ENCODE results near the gene EEF1G. TPM values are rescaled to one million over a fixed set of nuclear protein-coding genes. Genes with fewer than 3 reads are reported as not detected.

Gene EEF1G
- total RNA-seq, 4 donors from 2014 or later = 781 to 1,253 (median 958) TPM

GRCh38 chr11:62540804-62541701 is 32.6 kb downstream of the EEF1G start:
- peak in 2 of 3 donors; percentile 67 to 74 for DNase-seq
- no peaks in the 10 kb centered on the region for H3K9me3 ChIP-seq
- TF ChIP-seq CTCF (IDR thresholded peaks at IDR 0.05) (no peak), POLR2A (IDR thresholded peaks at IDR 0.05) (no peak)
- no peaks in the 10 kb centered on the region for H3K27me3 ChIP-seq
- H3K27ac ChIP-seq = peak overlapping the region; percentile 87 to 99 (median 93)
- peak overlapping the region; percentile 14 to 99 (median 50) for H3K4me3 ChIP-seq
- peaks cover 0 to 11% (median 0%) of the 10 kb centered on the region in 3 donors for H3K36me3 ChIP-seq
- peaks cover 23 to 82% (median 57%) of the 10 kb centered on the region in 4 donors for H3K4me1 ChIP-seq

DNA sequence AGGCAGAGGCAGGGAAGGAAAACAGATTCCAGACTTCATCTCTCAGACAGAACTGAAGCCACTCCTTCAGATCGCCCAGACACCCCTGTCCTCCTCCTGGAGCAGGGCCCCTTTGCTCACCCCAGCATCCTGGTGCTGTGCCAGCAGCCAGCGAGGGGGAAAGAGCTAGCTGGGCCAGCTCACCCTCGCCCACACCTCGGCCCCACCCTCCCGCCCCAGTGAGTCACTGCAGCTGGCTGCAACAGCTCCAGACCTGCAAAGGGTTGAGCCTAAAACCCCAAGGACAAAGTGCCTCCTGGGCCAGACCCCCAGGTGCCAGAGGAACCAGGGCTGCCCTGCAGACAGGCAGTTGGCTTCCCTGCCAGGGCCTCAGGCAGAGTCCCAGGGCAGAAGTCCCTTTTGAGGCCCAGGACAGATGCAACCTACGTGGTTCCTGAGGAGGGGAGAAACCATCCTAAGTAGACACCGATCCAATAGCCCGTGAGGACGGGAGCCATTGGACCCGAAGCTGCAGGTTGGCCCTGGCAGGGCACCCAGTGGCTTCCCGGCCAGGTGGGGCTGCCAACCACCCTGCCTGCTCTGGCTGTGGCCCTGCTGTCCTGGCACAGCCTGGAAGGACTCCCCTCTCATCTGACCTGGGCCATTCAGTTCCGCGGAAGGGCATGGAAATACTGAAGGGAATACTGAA is 34.3 kb downstream of the EEF1G start:
- peak in 2 of 3 donors; percentile 78 to 86 for DNase-seq
- H3K4me3 ChIP-seq = peak overlapping the region in 3 of 4 donors; percentile 18 to 85 (median 41)
- H3K27ac ChIP-seq = peak overlapping the region; percentile 87 to 99 (median 93)
- no peaks in the 10 kb centered on the region for H3K27me3 ChIP-seq
- H3K36me3 ChIP-seq = peaks cover 0 to 28% (median 0%) of the 10 kb centered on the region in 3 donors
- no peak for TF ChIP-seq CTCF (IDR thresholded peaks at IDR 0.05)
- peak in 1 of 2 donors; percentile 13 for TF ChIP-seq POLR2A (IDR thresholded peaks at IDR 0.05)
- peaks cover 23 to 83% (median 57%) of the 10 kb centered on the region in 4 donors for H3K4me1 ChIP-seq
- H3K9me3 ChIP-seq = no peaks in the 10 kb centered on the region

DNA sequence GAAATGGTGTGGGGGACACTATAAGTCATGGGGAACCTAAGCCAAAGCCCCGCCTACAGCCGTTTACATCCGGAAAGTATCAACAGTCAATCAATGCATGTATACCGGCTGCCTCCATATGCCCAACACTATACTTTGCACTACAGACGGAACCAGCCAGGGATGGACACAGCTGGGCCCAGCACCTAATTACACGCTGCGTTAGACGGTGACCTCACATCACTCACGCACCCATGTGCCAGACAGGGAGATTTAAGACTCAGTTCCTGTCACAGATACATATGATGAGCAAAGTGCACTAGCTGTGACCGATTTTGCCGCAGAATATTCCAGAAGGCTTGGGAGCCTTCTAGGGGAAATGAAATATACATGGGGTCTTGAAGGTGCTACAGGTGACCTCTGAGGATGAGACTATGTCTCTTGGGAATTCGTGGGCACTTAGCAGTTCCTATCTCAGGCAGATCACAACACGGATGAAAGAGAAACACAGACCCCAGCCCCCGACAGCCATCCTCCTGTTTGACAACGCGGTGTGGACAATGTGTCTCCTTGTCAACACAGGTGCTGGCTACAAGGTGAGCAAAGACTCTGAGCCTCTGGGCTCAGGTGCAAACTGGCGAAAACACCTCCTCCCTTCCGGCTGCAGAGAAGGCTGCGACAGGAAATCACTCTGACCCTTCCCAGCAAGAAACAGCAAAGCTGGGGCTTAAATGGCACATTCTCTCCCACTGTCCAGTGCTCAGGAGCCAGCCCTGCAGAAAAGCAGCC is 35.0 kb downstream of the EEF1G start:
- peaks cover 23 to 76% (median 54%) of the 10 kb centered on the region in 4 donors for H3K4me1 ChIP-seq
- no peak for DNase-seq
- H3K4me3 ChIP-seq = peak overlapping the region in 3 of 4 donors; percentile 18 to 85 (median 41)
- H3K9me3 ChIP-seq = no peaks in the 10 kb centered on the region
- H3K36me3 ChIP-seq = peaks cover 0 to 35% (median 2%) of the 10 kb centered on the region in 3 donors
- TF ChIP-seq POLR2A (IDR thresholded peaks at IDR 0.05) = no peak
- no peak for TF ChIP-seq CTCF (IDR thresholded peaks at IDR 0.05)
- H3K27ac ChIP-seq = peak overlapping the region; percentile 87 to 99 (median 93)
- H3K27me3 ChIP-seq = no peaks in the 10 kb centered on the region

DNA sequence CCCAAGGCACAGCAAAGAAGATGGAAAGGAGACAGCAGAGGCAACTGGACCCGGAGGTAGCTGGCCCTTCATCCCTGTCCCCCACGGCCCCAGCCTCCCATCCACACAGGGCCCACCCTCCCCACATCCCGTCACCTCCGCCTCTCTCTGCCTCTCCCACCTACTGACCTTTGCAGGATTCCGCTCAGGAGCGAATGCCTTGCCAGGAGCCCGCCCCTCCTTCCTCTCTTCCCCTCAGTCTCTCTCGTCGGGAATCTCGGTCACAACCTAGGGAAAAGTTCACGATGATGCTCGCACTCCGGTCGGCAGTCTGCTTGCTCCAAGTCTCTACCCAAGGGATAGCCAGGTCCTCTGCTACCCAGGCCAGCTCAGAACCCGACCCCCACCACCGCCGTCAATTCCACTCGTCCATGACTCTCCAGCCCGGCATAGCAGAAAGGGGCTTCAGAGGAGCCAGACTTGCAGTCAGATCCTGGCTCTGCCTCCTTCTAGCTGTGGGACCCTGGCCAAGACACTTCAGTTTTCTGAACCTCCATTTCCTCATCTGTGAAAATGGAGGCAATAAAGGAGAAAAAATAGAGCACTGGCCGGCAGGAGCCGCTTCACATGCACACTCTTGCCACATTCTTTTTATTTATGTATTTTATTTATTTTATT is 37.3 kb downstream of the EEF1G start:
- no peak for TF ChIP-seq POLR2A (IDR thresholded peaks at IDR 0.05)
- no peak for TF ChIP-seq CTCF (IDR thresholded peaks at IDR 0.05)
- no peak for DNase-seq
- H3K36me3 ChIP-seq = peaks cover 0 to 58% (median 3%) of the 10 kb centered on the region in 3 donors
- no peak overlapping the region for H3K4me3 ChIP-seq
- peak overlapping the region in 2 of 4 donors; percentile 32 to 35 for H3K27ac ChIP-seq
- no peaks in the 10 kb centered on the region for H3K27me3 ChIP-seq
- H3K4me1 ChIP-seq = peaks cover 19 to 55% (median 33%) of the 10 kb centered on the region in 4 donors
- H3K9me3 ChIP-seq = no peaks in the 10 kb centered on the region

Data from Peyer's patch (tissue), 4 donors.